SK-N-SH (cell line): ENCODE data around the gene DHCR24. TPM values are rescaled to one million over a fixed set of nuclear protein-coding genes. Genes with fewer than 3 reads are reported as not detected.

ENCODE experiments used
- CTCF ChIA-PET: fragments of 300-600, 350-600 bp; formaldehyde crosslinking; extraction: SDS; loops from one replicate; lab custom pipeline; 2021; lab: Yijun Ruan, JAX
- POLR2A ChIA-PET: fragments of 350-600 bp; sonication (Branson Sonifier 250); formaldehyde crosslinking; extraction: SDS; loops from one replicate; lab custom pipeline; 2020; ENCODE audit warnings: antibody characterized with exemption, inconsistent platforms; lab: Yijun Ruan, JAX
- DNase-seq: peaks from one replicate; pipeline ENCODE4 v3.0.0; 2012
- H2AFZ ChIP-seq: fragments of 200-600 bp; sonication (generic); 2 replicates; pipeline ENCODE4 v1.8.1; 2016; ENCODE audit warnings: antibody characterized with exemption, mild to moderate bottlenecking, low read depth
- H3F3A ChIP-seq: fragments of 200-600 bp; sonication (generic); replicated peaks from 2 replicates; pipeline ENCODE3; 2016; ENCODE audit warnings: antibody characterized with exemption, mild to moderate bottlenecking; ENCODE audit not compliant: insufficient read depth
- H3K27ac ChIP-seq, 2 experiments: fragments of 200-500 bp in 1 of 2; fragments of 200-600 bp in 1 of 2; sonication (Bioruptor generic) in 1 of 2; sonication (generic), shearing (Covaris generic) in 1 of 2; 2 replicates each; pipeline versions ENCODE4 v1.5.1 to v1.6.1; 2014 to 2016; ENCODE audit warnings: low read depth in 2 of 2, inconsistent platforms in 1 of 2, low read length in 1 of 2, mild to moderate bottlenecking in 1 of 2, mixed read lengths in 1 of 2
- H3K27me3 ChIP-seq: fragments of 200-600 bp; sonication (generic), shearing (Covaris generic); 2 replicates; pipeline ENCODE4 v1.6.1; 2016; ENCODE audit warnings: mixed run types; ENCODE audit not compliant: insufficient read depth
- H3K36me3 ChIP-seq, 2 experiments: fragments of 200-500 bp in 1 of 2; fragments of 200-600 bp in 1 of 2; sonication (Bioruptor generic) in 1 of 2; sonication (generic) in 1 of 2; replicated peaks in 1 of 2; 2 replicates each; pipeline versions ENCODE3 to v1.5.1; 2014 to 2016; ENCODE audit warnings: low read length in 1 of 2, mild to moderate bottlenecking in 1 of 2; ENCODE audit not compliant: insufficient read depth in 2 of 2, control insufficient read depth in 1 of 2
- H3K4me1 ChIP-seq, 2 experiments: fragments of 200-500 bp in 1 of 2; fragments of 200-600 bp in 1 of 2; sonication (Bioruptor generic) in 1 of 2; sonication (generic), shearing (Covaris generic) in 1 of 2; 2 replicates each; pipeline versions ENCODE4 v1.5.1 to v1.6.1; 2014 to 2016; ENCODE audit warnings: low read depth in 1 of 2, low read length in 1 of 2, mixed run types in 1 of 2; ENCODE audit not compliant: insufficient read depth in 2 of 2, control insufficient read depth in 1 of 2
- H3K4me2 ChIP-seq: fragments of 200-600 bp; sonication (generic), shearing (Covaris generic); 2 replicates; pipeline ENCODE4 v1.6.1; 2017; ENCODE audit warnings: mixed run types
- H3K4me3 ChIP-seq, 2 experiments: fragments of 200-500 bp in 1 of 2; fragments of 200-600 bp in 1 of 2; sonication (Bioruptor generic) in 1 of 2; sonication (generic), shearing (Covaris generic) in 1 of 2; 2 replicates each; pipeline versions ENCODE4 v1.5.1 to v1.8.1; 2014 to 2016; ENCODE audit warnings: low read depth in 2 of 2, inconsistent platforms in 1 of 2, low read length in 1 of 2, mild to moderate bottlenecking in 1 of 2, mixed read lengths in 1 of 2, moderate library complexity in 1 of 2
- H3K79me2 ChIP-seq: fragments of 200-600 bp; sonication (generic); 2 replicates; pipeline ENCODE4 v1.8.1; 2017; ENCODE audit warnings: mild to moderate bottlenecking; ENCODE audit not compliant: insufficient read depth
- H3K9ac ChIP-seq: fragments of 200-600 bp; sonication (generic); 2 replicates; pipeline ENCODE4 v1.6.1; 2017; ENCODE audit warnings: mixed run types
- H3K9me2 ChIP-seq: fragments of 200-600 bp; sonication (generic); 2 replicates; pipeline ENCODE4 v1.6.1; 2017; ENCODE audit warnings: mixed run types
- H3K9me3 ChIP-seq: fragments of 200-600 bp; sonication (generic); 2 replicates; pipeline ENCODE4 v1.6.1; 2017; ENCODE audit warnings: mixed run types, mild to moderate bottlenecking, moderate library complexity
- H4K20me1 ChIP-seq: fragments of 200-600 bp; sonication (generic); 2 replicates; pipeline ENCODE4 v1.6.1; 2017; ENCODE audit warnings: mild to moderate bottlenecking, mixed run types; ENCODE audit not compliant: insufficient read depth
- EP300 ChIP-seq, 2 experiments: IDR thresholded peaks; 2 replicates each; pipeline versions ENCODE4 v1.4.0 to v1.6.1; 2012; ENCODE audit warnings: borderline replicate concordance in 1 of 2, low read depth in 1 of 2, low read length in 1 of 2
- FOSL2 ChIP-seq: IDR thresholded peaks from 2 replicates; pipeline ENCODE4 v1.4.0; 2012; ENCODE audit warnings: low read depth, mild to moderate bottlenecking, moderate library complexity, borderline replicate concordance
- FOXM1 ChIP-seq: IDR thresholded peaks from 2 replicates; pipeline ENCODE4 v1.4.0; 2012; ENCODE audit warnings: low read depth, mild to moderate bottlenecking
- JUND ChIP-seq: IDR thresholded peaks from 2 replicates; pipeline ENCODE4 v1.4.0; 2012
- MXI1 ChIP-seq: IDR thresholded peaks from 2 replicates; pipeline ENCODE4 v1.6.1; 2012; ENCODE audit warnings: mild to moderate bottlenecking, low read depth, low read length, improper control_type of control experiment
- POLR2AphosphoS5 ChIP-seq: IDR thresholded peaks from 2 replicates; pipeline ENCODE4 v1.6.1; 2012; ENCODE audit warnings: low read depth, low read length
- RCOR1 ChIP-seq: fragments of 150-350 bp; IDR thresholded peaks from 2 replicates; pipeline ENCODE4 v1.6.1; 2017; ENCODE audit warnings: antibody characterized with exemption, low read length
- RFX5 ChIP-seq: IDR thresholded peaks from 2 replicates; pipeline ENCODE4 v1.6.1; 2012; ENCODE audit warnings: mild to moderate bottlenecking, improper control_type of control experiment, low read length
- SMC3 ChIP-seq: IDR thresholded peaks from 2 replicates; pipeline ENCODE4 v1.6.1; 2012; ENCODE audit warnings: low read depth, low read length, improper control_type of control experiment
- TEAD4 ChIP-seq: IDR thresholded peaks from 2 replicates; pipeline ENCODE4 v1.4.0; 2012; ENCODE audit warnings: mild to moderate bottlenecking, borderline replicate concordance; ENCODE audit not compliant: insufficient read depth
- WGBS: methylation state at CpG from one replicate; pipeline ENCODE4 v1.1.6; 2017; ENCODE audit warnings: low lambda C conversion rate; 5-methylcytosine and 5-hydroxymethylcytosine counted together
- polyA plus RNA-seq, 3 experiments: library from polyadenylated mRNA; depleted of rRNA; stranded (reverse); fragments of >200 nt; gene quantifications; 2 replicates each; pipeline ENCODE4 v1.2.3, GENCODE V29; 2012
- TF ChIP-seq, protein P1 (sequence below): IDR thresholded peaks from 2 replicates; pipeline ENCODE4 v1.6.1; 2012; ENCODE audit warnings: mild to moderate bottlenecking, low read depth, low read length, moderate library complexity
- TF ChIP-seq, protein P2 (sequence below): IDR thresholded peaks from 2 replicates; pipeline ENCODE4 v1.4.0; 2012; ENCODE audit warnings: low read depth, borderline replicate concordance
- TF ChIP-seq, protein P3 (sequence below): fragments of 150-350 bp; IDR thresholded peaks from 2 replicates; pipeline ENCODE4 v1.6.1; 2017; ENCODE audit warnings: antibody characterized with exemption, low read length, low read depth, borderline replicate concordance
- TF ChIP-seq, protein P4 (sequence below): IDR thresholded peaks from 2 replicates; pipeline ENCODE4 v1.4.0; 2012; ENCODE audit warnings: low read depth, borderline replicate concordance

The DHCR24 gene
- polyA plus RNA-seq, 1 of the 3 experiments (the other 2 are of a cell fraction), result 4.3 TPM

DNA sequence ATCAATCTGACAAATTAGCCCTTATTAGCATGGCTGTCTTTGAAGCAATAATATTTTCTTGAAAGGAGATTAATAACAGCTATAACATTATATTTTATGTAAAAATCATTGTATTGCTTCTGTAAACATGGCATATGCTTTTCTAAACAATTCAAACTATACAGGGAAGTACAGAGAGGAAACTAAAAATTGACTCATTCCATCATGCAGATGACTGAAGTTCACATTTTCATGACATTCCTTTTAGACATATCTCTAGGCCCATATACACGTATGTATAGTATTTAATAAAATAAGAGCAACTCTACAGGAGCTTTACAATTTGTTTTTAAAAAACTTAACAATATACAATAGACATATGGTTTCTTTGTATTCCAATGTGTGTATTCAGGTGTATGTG lies 5.6 kb upstream of the DHCR24 start:
- POLR2A ChIA-PET, result no interaction called here

More for the DNA sequence above, 5.6 kb upstream of the DHCR24 start:
- 46% methylated on average over 1 of the region's 1 CpG for WGBS
- H3F3A ChIP-seq, result no peaks in the 10 kb centered on the region
- DNase-seq, result no peak
- H4K20me1 ChIP-seq, result no peaks in the 10 kb centered on the region
- H2AFZ ChIP-seq, result no peak overlapping the region
- H3K27me3 ChIP-seq, result no peaks in the 10 kb centered on the region
- no peak overlapping the region for H3K4me3 ChIP-seq
- no peaks in the 10 kb centered on the region for H3K79me2 ChIP-seq
- H3K36me3 ChIP-seq, result no peaks in the 10 kb centered on the region
- TF ChIP-seq JUND (no peak), RCOR1 (no peak), MXI1 (no peak), RFX5 (no peak), EP300 (IDR thresholded peaks at IDR 0.05; ENCODE audit: borderline replicate concordance in 1 of 2, low read depth in 1 of 2, low read length in 1 of 2) (no peak), POLR2AphosphoS5 (no peak), TEAD4 (no peak), FOXM1 (no peak), FOSL2 (no peak), SMC3 (no peak)
- TF ChIP-seq, protein P1, sequence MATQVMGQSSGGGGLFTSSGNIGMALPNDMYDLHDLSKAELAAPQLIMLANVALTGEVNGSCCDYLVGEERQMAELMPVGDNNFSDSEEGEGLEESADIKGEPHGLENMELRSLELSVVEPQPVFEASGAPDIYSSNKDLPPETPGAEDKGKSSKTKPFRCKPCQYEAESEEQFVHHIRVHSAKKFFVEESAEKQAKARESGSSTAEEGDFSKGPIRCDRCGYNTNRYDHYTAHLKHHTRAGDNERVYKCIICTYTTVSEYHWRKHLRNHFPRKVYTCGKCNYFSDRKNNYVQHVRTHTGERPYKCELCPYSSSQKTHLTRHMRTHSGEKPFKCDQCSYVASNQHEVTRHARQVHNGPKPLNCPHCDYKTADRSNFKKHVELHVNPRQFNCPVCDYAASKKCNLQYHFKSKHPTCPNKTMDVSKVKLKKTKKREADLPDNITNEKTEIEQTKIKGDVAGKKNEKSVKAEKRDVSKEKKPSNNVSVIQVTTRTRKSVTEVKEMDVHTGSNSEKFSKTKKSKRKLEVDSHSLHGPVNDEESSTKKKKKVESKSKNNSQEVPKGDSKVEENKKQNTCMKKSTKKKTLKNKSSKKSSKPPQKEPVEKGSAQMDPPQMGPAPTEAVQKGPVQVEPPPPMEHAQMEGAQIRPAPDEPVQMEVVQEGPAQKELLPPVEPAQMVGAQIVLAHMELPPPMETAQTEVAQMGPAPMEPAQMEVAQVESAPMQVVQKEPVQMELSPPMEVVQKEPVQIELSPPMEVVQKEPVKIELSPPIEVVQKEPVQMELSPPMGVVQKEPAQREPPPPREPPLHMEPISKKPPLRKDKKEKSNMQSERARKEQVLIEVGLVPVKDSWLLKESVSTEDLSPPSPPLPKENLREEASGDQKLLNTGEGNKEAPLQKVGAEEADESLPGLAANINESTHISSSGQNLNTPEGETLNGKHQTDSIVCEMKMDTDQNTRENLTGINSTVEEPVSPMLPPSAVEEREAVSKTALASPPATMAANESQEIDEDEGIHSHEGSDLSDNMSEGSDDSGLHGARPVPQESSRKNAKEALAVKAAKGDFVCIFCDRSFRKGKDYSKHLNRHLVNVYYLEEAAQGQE, result no peak
- TF ChIP-seq, protein P2, sequence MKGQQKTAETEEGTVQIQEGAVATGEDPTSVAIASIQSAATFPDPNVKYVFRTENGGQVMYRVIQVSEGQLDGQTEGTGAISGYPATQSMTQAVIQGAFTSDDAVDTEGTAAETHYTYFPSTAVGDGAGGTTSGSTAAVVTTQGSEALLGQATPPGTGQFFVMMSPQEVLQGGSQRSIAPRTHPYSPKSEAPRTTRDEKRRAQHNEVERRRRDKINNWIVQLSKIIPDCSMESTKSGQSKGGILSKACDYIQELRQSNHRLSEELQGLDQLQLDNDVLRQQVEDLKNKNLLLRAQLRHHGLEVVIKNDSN, result no peak
- TF ChIP-seq, protein P3, sequence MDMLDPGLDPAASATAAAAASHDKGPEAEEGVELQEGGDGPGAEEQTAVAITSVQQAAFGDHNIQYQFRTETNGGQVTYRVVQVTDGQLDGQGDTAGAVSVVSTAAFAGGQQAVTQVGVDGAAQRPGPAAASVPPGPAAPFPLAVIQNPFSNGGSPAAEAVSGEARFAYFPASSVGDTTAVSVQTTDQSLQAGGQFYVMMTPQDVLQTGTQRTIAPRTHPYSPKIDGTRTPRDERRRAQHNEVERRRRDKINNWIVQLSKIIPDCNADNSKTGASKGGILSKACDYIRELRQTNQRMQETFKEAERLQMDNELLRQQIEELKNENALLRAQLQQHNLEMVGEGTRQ, result no peak
- TF ChIP-seq, protein P4, sequence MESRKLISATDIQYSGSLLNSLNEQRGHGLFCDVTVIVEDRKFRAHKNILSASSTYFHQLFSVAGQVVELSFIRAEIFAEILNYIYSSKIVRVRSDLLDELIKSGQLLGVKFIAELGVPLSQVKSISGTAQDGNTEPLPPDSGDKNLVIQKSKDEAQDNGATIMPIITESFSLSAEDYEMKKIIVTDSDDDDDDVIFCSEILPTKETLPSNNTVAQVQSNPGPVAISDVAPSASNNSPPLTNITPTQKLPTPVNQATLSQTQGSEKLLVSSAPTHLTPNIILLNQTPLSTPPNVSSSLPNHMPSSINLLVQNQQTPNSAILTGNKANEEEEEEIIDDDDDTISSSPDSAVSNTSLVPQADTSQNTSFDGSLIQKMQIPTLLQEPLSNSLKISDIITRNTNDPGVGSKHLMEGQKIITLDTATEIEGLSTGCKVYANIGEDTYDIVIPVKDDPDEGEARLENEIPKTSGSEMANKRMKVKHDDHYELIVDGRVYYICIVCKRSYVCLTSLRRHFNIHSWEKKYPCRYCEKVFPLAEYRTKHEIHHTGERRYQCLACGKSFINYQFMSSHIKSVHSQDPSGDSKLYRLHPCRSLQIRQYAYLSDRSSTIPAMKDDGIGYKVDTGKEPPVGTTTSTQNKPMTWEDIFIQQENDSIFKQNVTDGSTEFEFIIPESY, result no peak
- no peak overlapping the region for H3K27ac ChIP-seq
- H3K4me2 ChIP-seq, result no peak overlapping the region
- CTCF ChIA-PET, result interaction anchor here (0.7 to 0.9 kb wide), 3 partner anchors 10 to 52 kb away, joined by 3 read pairs; no protein-coding TSS in a partner anchor
- H3K9ac ChIP-seq, result no peak overlapping the region
- H3K4me1 ChIP-seq, result peaks cover 0 to 6% of the 10 kb centered on the region in 2 experiments; a peak in 1 of 4 replicates
- H3K9me2 ChIP-seq, result no peaks in the 10 kb centered on the region
- no peaks in the 10 kb centered on the region for H3K9me3 ChIP-seq
